Right kidney (tissue), 1 donor: ENCODE measurements around the gene MRPS34.
"Not testable (repeated sequence)": the region's sequence is repeated elsewhere in the genome, so short reads cannot be mapped to it uniquely, and the experiment has no call there.

ENCODE experiments used
- DNase-seq: peaks from one replicate; pipeline ENCODE4 v3.0.0-alpha.2; 2016

Gene MRPS34

DNA sequence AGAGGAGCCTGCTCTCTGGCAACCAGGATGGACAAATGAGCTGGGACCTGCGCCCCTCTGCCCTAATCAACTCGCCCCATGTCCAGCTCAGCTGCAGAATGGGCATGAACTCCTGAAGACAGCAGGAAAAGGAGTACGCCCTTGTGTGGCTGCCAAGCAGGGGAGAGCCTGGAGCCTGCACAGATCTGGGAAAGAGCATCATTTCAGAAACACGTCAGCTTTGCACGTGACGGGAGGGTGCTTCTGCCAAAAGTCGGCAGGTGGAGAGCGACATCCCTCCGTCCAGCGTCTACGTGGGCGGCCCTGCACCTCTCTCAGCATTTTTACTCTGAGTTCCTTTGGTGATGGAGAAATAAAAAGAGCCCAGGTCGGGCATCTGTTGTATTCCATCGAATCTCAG is 20.1 kb downstream of the MRPS34 start:
- no peak for DNase-seq

DNA sequence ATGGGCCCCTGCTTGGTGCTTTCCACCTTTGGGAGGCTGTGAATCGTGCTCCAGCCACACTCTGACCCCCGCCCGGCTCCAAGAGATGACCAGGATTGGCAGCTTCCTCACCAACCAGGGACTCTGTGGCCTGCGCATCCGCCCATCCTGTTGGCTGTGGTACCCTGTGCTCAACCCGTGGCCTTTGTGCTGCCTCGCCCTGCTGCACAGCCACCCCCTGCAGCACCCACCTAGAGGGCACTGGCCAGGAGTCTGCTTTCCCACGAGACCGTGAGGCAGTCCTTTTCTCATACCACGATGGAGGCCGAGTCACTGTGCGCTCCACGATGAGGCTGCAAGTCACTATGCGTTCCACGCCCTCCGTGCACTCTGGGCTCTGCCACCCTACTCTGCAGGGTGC is 21.0 kb downstream of the MRPS34 start:
- DNase-seq = no peak

DNA sequence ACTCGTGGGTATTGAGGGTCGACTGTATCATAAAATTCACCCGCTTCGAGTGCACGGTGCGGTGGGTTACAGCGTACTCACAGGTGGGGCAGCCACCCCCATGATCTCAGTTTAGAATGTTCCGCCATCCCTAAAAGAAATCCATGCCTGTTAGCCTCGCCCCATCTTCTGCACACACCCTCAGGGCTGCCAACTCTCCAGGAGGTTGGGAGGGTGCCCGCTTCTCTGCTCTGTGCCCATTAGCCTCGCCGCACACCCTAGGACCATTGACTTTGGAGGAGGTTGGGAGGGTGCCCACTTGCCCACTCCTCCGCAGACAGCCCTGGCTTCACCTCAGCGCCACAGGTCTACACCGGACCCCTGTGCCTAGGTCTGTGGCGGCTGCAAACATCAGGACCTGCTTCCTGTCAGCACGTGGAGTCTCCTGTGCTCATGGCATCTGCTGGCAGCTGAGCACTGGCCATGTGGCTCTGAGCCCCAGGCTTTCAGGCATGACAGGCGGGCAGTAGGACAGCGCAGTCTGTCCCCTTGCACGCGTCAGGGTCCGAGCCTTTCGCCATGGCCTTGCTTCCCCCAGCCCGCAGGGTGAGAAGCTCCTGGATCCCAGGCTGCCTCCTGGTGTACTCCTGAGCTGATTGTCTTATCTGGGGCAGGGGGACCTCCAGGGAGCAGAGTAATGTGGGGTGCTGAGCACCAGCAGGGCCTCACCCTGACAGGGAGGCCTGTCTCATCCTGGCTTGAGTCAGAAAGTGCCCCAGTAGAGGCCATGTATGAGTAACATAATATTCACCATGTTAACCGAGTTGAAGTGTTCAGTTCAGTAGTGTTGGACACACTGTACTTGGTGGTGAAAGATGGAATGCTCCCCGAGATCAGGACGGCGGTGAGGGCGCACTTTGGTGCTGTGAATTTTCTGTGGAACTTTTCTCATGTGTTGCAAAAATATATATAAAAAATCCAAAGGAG is 23.5 kb downstream of the MRPS34 start:
- no peak for DNase-seq

DNA sequence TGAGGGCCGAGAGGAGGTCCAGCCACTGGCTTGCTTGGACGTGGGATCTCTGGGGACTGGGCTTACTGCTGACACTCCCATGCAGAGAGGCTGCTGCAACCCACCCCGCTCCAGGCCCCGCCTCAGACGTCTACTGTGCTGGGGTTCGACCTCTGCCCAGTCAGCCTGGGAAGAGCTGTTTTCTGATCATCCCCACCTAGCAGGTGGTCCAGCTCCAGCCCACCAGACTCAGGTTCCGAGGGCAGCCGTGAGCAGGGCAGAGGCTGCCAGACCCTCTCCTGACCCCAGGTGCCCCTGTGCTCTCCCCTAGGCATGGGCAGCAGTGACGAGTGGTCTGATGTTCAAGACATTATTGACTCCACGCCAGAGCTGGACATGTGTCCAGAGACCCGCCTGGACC is 25.0 kb downstream of the MRPS34 start:
- DNase-seq = no peak

DNA sequence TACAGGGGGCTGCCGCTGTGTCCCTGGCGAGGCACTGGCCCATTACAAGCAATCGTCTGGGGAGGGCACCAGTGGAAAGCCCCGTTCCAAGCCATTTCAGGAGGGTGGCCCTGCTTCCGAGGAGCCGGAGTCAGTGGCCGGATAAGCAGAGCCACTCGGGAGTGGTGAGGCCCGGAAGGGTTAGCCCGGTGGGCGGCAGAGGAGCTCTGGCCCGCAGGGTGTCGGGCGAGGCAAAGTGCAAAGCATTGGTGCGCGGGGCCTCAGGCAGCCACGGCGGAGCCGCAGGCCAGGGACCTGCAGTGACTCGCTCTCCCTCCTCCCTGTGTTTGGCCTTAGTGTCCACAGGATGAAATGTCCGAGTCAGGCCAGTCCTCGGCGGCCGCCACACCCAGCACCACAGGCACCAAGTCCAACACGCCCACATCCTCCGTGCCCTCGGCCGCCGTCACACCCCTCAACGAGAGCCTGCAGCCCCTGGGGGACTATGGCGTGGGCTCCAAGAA is 26.2 kb downstream of the MRPS34 start:
- DNase-seq = no peak

DNA sequence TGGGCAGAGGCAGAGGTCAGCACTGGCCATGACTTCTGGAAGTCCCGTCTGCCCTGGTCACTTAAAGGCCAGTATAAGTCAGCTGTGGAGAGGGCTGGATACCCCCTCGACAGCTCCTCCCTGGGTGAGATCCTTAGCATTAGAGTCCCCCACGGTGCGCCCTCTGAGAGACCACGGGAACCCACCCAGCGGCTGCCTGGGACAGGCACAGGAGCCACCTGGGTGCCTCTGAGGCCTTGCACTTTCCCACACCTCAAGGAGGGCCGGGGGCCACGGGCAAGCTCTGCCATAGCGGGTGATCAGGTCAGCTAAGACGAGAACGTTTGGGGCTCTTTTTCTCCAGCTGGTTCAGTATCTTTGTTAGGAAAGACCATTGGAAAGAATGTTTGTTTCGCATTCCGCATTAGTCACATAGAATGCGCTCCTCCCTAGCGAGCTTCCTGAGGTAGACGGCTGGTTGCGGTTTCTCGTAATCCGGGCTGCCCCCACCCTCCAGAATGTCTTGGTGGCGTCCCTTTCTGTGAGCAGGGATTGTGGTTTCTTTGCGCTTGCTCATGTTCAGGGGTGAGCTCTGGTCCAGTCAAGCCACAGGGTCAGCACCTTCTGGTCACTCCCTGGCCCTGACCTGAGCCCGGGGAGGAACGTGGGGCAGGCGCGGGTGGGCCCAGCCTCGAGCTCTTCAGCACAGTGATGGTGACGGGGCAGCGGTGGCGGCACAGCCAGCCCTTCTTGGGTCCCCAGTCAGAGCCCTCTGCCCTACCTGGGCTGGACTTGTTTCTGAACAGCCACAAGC is 26.8 kb downstream of the MRPS34 start:
- no peak for DNase-seq

DNA sequence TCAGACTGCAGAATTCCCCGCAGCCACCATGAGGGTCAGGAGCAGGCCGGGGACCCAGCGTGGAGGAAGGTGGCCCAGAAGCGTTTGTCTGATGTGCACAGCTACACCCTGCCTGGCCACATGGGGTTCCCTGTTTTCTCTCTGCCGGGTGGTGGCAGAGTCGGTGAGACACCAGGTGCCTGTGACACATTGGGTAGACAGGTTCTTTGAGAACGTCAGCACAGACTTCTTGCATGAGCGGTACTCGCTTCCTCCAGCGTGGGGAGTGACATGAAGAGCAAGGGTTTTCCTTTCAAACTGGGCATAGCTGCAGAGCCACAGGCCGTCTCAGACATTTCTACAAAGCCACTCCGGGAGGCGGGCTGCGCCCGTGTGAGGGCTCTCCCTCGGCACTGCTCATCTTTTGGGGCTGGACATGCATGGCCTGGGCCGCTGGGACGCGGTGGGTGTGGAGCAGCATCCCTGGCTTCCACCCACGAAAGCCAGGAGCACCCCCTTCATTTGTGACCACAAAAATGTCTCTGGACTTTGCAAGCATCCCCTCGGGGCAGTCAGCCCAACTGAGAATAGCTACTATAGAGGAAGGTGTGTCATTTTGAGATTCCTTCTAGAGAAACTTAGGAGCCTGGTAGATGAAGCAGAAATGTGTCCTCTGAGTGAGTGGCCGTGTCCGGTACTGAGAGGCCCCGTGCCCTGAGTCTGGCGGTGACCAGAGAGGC is 27.6 kb downstream of the MRPS34 start:
- no peak for DNase-seq

DNA sequence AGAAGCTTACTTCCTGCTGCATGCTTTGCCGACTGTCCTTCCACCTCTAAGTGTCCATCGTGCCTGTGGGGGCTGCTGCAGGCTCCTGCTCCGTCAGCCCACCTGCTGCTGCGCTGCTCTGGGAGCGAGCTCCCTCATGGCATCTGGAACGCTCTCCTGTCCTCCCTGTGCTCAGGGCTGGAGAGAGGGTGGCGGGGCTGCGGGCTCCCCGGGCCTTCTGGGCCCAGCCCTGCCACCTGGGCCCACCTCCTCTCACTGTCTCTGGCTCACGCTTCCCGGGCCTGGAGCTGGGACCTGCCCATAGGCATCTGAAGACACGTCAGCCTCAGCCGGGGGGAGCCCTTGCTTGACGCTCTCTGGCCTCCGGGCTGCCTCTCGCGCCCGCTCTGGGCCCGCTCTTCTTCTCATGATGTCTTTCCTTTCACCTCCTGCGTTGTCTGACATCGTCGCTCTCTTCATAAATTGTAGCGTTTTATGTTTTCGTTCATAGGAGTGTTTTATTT is 28.5 kb downstream of the MRPS34 start:
- DNase-seq = no peak

DNA sequence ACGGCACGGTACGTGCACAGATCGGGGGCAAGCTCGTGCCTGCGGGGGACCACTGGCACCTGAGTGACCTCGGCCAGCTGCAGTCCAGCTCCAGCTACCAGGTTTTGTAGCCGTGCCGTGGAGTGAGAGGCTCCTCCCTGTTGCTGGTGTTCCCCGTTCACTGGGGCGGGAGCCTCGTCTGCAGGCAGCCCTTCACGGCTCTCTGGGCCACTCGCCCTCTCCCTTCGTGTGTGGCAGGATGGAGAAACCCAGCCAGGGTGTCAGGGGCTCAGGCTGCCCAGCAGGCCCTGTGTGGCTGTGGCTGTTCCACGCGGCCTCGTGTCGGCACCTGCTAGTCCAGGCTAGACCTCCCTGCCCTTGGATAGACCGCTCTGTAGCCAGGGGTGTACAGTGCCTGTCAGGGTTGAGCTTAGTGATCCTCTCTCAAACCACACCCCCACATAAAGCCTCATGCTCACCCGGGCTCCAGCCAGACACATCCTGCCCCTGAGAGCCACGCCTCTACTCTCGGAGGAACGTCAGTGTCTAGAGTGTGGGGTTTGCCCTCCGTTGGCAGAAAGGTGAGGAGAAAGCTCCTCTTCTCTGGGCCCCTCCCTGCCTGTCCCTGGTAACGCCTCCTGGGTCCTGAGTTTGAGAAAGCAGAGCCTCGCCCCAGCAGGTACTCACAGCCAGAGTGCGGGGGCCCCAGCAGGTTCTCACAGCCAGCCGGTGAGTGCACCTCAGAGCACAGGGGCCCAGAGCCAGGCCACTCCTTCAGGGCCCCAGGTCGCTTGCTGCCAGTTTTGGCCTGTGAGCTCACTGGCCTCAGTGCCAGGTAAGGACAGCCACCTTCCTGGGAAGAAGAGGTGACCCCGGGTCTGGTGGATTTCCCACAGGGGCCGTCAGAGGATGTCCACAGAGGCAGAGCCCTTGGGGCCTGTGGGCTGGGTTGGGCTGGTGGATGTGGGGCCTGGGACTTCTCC is 29.3 kb downstream of the MRPS34 start:
- no peak for DNase-seq

DNA sequence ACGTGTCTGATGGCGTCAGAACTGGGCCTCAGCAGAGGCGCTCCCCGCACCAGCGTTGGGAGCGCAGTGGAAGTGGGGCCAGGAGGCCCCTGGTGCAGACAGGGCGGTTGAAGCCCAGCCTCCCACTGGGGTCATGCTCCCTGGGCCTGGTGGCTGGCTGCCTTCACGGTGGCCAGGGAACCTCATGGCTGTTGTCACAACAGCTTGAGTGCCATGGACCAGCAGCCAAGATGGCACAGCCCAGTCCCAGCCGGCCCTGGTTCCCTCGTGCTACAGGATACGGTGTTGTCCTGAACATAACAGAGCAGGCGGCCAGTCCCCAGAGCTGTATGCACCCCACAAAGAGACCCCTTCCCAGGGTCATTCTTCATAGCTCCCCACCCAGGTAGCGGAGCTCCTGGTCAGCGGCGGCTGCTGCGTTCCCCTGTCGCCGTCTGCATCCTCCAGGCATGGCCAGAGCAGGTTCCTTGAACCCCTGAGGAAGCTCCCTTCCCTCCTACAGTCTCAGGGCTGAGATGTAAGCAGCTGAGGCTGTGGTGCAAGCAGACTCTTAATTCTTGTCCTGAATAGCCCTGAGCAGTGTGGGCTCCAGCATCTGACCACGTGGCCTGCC is 31.3 kb downstream of the MRPS34 start:
- no peak for DNase-seq

DNA sequence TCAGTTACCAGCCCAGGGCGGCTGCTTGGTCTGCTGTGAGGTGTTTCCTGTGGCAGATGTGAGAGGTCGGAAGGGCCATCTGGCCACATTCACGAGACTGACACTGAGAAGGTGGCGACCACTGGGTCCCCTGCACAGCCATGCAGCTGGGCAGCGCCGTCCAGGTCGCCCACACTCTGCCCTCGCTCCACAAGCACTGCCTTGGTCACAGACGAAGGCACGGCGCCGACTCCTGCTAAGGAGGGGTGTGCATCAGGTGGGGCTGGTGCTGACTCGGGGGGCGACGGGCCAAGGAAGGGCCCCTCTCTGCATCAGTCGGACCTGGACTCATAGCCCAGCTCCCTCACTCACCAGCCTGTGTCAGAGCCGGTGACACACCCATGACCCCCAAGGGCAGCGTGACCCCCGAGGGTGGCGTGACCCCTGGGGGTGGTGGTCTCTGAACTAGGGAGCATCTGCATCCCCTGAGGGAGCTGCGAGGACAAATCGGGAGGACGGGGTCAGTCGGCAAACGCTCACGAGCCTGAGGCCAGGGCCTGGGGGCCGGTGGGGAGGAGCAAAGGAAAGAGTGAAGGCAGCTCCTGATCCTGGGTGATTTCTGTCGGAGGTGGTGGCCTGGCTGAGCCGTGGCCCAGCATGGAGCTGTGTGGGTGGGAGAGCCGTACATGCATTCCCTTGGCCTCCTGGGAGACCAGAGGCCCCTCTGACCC is 32.0 kb downstream of the MRPS34 start:
- DNase-seq = no peak

DNA sequence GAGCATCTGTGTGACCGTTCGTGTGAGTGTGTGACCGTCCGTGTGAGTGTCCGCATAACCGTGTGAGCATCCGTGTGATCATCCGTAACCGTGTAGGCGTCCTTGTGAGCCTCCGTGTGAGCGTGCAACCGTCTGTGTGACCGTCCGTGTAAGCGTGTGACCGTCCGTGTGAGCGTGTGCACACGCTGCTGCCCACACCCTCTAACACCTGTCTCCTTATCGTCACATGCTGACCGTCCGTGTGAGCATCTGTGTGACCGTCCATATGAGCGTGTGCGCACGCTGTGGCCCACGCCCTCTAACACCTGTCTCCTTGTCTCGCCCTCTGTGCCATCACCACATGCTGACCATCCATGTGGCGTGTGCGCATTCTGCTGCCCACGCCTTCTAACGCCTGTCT is 32.7 kb downstream of the MRPS34 start:
- no peak for DNase-seq

DNA sequence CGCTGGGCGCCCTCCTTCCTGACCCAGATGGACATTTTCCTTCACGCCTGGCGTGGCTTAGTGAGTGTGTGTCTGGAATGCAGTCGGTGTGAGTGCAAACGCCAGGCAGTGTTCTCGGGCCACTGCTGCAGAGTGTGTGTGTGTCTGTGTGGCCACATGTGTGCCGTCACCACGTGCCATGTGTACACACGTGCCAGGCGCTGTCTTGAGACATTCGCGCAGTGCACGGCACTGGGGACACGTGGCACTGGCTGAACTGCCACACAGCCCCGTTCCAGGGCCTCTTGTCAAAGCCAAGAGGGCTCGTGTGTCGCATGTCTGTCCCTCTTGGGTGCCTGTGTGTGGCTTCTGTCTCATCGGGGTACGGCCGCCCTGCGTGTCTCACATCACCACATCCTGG is 38.1 kb downstream of the MRPS34 start:
- DNase-seq = no peak

DNA sequence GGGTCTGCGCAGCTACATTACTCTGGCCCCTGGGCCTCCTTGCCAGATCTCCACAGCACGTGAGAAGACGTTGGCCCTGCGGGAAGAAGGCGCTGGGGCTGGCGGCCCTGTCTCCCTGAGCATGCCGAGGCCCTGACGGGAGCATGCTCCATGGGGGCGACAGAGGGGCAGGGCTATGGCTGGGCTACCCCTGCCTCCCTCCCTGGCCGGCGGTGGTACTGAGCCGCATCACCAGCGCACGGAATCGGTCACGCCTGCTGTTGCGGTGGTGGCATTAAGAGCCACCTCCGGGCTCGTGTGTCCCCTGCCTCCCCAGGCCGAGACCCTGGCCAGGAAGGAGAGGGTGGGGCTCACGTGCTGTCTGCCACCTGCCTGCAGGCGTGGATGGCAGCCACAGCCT is 38.8 kb downstream of the MRPS34 start:
- DNase-seq = no peak

DNA sequence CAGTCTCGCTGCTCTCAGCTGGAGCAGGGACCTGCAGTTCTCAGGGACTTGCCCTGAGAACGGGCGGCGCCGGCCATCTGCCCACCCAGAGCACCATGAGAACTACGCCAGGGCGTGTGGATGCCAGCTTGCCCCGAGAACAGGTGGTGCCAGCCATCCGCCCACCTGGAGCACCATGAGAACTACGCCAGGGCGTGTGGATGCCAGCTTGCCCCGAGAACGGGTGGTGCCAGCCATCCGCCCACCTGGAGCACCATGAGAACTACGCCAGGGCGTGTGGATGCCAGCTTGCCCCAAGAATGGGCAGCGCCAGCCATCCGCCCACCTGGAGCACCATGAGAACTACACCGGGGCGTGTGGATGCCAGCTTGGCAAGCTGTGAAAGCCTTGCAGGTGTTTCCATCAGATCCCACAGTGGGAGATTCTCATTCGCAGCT is 40.4 kb downstream of the MRPS34 start:
- DNase-seq = not testable (repeated sequence)

DNA sequence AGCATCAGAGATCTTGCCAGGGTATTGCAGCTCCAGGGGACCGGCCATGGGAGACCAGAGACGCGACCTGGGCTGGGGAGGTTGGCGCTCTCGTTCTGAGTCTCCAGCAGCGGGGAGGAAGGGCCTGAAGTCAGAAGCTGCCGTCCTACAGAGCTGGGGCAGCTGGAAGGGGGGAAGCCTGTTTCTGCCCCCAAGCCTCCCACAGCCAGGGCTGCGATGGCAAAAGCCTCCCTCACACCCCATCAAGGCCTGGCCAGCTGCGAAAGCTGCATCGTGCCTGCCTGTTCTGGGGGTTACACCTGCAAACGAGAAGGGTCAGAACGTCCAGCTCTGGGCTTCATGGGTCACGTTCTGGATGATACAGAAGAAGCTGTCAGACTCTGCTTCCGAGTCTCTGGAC is 40.9 kb downstream of the MRPS34 start:
- no peak for DNase-seq

DNA sequence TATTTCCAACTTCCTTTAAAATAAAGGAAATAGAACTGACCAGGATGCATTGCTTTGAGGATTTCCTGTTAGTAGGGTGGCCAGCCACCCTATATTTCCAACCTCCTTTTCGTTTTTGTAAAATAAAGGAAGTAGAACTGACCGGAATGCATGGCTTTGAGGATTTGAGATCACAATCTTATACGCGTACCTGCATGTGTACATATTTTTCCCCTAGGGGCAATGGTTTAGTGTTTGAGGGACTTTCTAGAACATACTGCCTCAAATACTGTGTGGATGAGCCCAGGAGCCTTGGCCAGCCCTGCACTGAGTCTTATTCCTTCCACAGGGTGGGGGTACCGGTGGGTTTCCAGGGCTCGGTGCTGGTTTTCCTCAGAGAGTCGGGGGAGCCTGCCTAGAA is 41.3 kb downstream of the MRPS34 start:
- DNase-seq = no peak

DNA sequence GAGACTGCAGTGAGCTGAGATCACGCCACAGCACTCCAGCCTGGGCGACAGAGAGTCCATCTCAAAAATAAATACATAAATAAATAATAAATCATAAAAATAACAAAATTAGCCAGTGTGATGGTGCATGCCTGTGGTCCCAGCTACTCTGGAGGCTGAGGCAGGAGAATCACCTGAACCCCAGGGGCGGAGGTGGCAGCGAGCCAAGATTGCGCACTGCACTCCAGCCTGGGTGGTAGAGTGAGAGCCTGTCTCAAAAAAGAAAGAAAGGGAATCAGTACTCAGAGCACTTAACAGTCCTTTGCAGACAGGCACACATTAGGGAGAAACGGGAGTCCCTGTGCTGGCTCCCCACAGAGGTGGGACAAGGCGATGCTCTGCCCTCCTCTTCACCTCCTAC is 41.9 kb downstream of the MRPS34 start:
- DNase-seq = no peak

DNA sequence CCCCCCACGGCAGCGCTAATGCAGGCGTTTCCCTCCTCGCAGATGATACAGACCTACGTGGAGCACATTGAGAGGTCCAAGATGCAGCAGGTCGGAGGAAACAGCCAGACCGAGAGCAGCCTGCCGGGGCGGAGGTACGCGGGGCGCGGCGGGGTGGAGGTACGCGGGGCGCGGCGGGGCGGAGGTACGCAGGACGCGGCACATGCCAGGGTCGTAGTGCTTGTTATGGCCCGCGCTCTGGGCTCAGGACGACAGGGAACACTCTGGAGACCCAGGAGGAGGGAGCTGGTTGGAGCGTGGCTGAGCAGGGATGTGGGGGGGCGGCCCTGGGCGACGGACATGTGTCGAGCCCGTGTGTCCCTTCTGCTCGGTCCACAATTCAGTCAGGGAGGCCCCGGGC is 43.5 kb downstream of the MRPS34 start:
- DNase-seq = no peak

DNA sequence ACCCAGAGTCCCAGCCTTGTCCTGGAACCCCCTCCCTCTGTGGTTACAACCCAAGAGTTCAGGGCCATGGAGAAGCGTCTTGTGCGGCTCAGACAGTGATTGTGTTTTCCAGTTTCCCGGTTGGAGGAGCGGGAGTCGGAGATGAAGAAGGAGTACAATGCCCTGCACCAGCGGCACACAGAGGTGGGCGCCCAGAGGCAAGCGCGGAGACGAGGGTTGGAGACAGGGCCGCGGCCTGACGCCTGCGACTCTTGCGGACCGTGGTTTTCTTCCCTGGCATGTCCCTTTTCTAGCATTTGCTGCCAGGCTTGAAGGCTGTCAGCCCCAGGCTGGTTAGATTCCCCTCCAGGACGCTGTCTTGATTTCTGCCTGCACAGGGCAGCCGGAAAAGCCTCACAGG is 43.9 kb downstream of the MRPS34 start:
- no peak for DNase-seq
